Peyer's patch (tissue), 4 donors: Measurements from ENCODE around the gene STK32C. TPM values are rescaled to one million over a fixed set of nuclear protein-coding genes. Genes with fewer than 3 reads are reported as not detected.
"Not testable (repeated sequence)": the region's sequence is repeated elsewhere in the genome, so short reads cannot be mapped to it uniquely, and the experiment has no call there.

Source experiments
- DNase-seq, 3 donors: peaks; one replicate each; pipeline ENCODE4 v3.0.0-alpha.2; 2017 to 2019
- H3K27ac ChIP-seq, 4 donors: fragments of 200-600 bp; sonication (generic); one replicate each; pipeline ENCODE4 v1.5.1; 2016 to 2019
- H3K27me3 ChIP-seq, 2 donors: fragments of 200-600 bp; sonication (generic); one replicate each; pipeline ENCODE4 v1.5.1; 2019
- H3K36me3 ChIP-seq, 3 donors: fragments of 200-600 bp; sonication (generic); one replicate each; pipeline ENCODE4 v1.5.1; 2016 to 2019
- H3K4me1 ChIP-seq, 4 donors: fragments of 200-600 bp; sonication (generic); one replicate each; pipeline ENCODE4 v1.5.1; 2016 to 2019
- H3K4me3 ChIP-seq, 4 donors: fragments of 200-600 bp; sonication (generic); 1 replicate in 3 of 4; 2 replicates in 1 of 4; pipeline ENCODE4 v1.5.1; 2016 to 2019; ENCODE audit warnings: mild to moderate bottlenecking in 1 of 4
- H3K9me3 ChIP-seq, 4 donors: fragments of 200-600 bp; sonication (generic); one replicate each; pipeline ENCODE4 v1.5.1; 2016 to 2019; ENCODE audit warnings: mild to moderate bottlenecking in 1 of 4
- CTCF ChIP-seq, 6 experiments: fragments of 450-650 bp in 4 of 6; fragments of 200-600 bp in 2 of 6; sonication (generic) in 1 of 6; IDR thresholded peaks; one replicate each; pipeline ENCODE4 v1.5.1; 2017 to 2019; ENCODE audit warnings: antibody characterized with exemption in 6 of 6, mild to moderate bottlenecking in 3 of 6, moderate library complexity in 1 of 6
- POLR2A ChIP-seq, 2 donors: fragments of 450-650 bp; IDR thresholded peaks; one replicate each; pipeline ENCODE4 v1.5.1; 2017; ENCODE audit warnings: antibody characterized with exemption in 2 of 2, mild to moderate bottlenecking in 2 of 2, moderate library complexity in 2 of 2
- total RNA-seq, 4 donors: library from RNA; depleted of rRNA; stranded (reverse); fragments of >200 nt; gene quantifications; one replicate each; pipeline ENCODE4 v1.1.0, GENCODE V29; 2016

STK32C gene
- total RNA-seq, 4 donors from 2014 or later, result 0.35 to 23.9 (median 4.4) TPM

GRCh38 chr10:132271458-132272230 is 36.1 kb downstream of the STK32C start:
- no peak for TF ChIP-seq CTCF (IDR thresholded peaks at IDR 0.05)
- TF ChIP-seq POLR2A (IDR thresholded peaks at IDR 0.05), result no peak
- no peak for DNase-seq
- Histone ChIP-seq H3K4me3 (no peak overlapping the region), H3K36me3 (no peaks in the 10 kb centered on the region), H3K27ac (no peak overlapping the region), H3K9me3 (no peaks in the 10 kb centered on the region), H3K4me1 (no peaks in the 10 kb centered on the region), H3K27me3 (no peaks in the 10 kb centered on the region)

- Histone ChIP-seq H3K27me3 (no peaks in the 10 kb centered on the region), H3K27ac (no peak overlapping the region), H3K36me3 (no peaks in the 10 kb centered on the region), H3K4me3 (no peak overlapping the region), H3K9me3 (no peaks in the 10 kb centered on the region), H3K4me1 (no peaks in the 10 kb centered on the region)
- no peak for TF ChIP-seq POLR2A (IDR thresholded peaks at IDR 0.05)
- no peak for TF ChIP-seq CTCF (IDR thresholded peaks at IDR 0.05)
- no peak for DNase-seq
Observed at GRCh38 chr10:132270721-132271457, 36.9 kb downstream of the STK32C start.

GRCh38 chr10:132270256-132270655 is 37.5 kb downstream of the STK32C start:
- no peak overlapping the region for H3K4me3 ChIP-seq
- no peak overlapping the region for H3K27ac ChIP-seq
- H3K36me3 ChIP-seq, result no peaks in the 10 kb centered on the region
- no peaks in the 10 kb centered on the region for H3K27me3 ChIP-seq
- DNase-seq, result no peak
- no peaks in the 10 kb centered on the region for H3K4me1 ChIP-seq
- TF ChIP-seq POLR2A (IDR thresholded peaks at IDR 0.05), result no peak
- TF ChIP-seq CTCF (IDR thresholded peaks at IDR 0.05), result no peak
- no peaks in the 10 kb centered on the region for H3K9me3 ChIP-seq

- Histone ChIP-seq H3K9me3 (no peaks in the 10 kb centered on the region), H3K27ac (no peak overlapping the region), H3K4me3 (no peak overlapping the region), H3K36me3 (no peaks in the 10 kb centered on the region), H3K4me1 (no peaks in the 10 kb centered on the region), H3K27me3 (no peaks in the 10 kb centered on the region)
- TF ChIP-seq POLR2A (IDR thresholded peaks at IDR 0.05), result no peak
- TF ChIP-seq CTCF (IDR thresholded peaks at IDR 0.05), result no peak
- no peak for DNase-seq
Observed at GRCh38 chr10:132269266-132270230, 38.2 kb downstream of the STK32C start.

- DNase-seq, H3K4me1 ChIP-seq, H3K4me3 ChIP-seq: not testable (repeated sequence)
Observed at GRCh38 chr10:132267916-132268315, 39.8 kb downstream of the STK32C start.

More at GRCh38 chr10:132267916-132268315, 39.8 kb downstream of the STK32C start:
- H3K36me3 ChIP-seq, H3K27me3 ChIP-seq, H3K27ac ChIP-seq, H3K9me3 ChIP-seq: not testable (repeated sequence)
